ENCODE results near the gene KCTD17.

KCTD17 gene

DNA sequence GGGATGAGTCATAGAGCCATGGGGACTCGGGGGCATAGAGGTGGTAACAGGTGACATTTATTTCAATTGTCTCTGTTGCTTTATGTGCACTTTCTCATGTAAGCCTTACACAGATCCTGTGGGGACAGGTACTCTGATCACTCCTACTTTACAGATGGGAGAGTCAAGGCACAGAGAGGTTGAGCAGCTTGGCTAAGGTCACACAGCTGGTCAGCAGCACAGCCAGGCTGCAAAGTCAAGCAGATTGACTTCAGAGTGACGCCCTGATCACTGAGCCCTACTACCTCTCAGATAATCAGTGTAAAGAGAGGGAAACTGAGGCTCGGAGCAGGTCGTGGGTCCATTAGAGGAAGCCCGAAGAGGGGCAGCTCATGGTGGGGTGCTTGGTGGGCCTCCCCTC, 54.4 kb downstream of the KCTD17 start:
- no peak for DNase-seq (ENCODE audit: low spot score)

GRCh38 chr22:37107816-37108621, 56.5 kb downstream of the KCTD17 start:
- DNase-seq (ENCODE audit: low spot score): no peak

GRCh38 chr22:37109242-37109917, 57.8 kb downstream of the KCTD17 start, which contains the start of gene TMPRSS6:
Gene TMPRSS6 (minus strand): TSS chr22:37109713. CDS start chr22:37103417, 6,296 bp downstream.
- DNase-seq (ENCODE audit: low spot score): peak; percentile 59

DNA sequence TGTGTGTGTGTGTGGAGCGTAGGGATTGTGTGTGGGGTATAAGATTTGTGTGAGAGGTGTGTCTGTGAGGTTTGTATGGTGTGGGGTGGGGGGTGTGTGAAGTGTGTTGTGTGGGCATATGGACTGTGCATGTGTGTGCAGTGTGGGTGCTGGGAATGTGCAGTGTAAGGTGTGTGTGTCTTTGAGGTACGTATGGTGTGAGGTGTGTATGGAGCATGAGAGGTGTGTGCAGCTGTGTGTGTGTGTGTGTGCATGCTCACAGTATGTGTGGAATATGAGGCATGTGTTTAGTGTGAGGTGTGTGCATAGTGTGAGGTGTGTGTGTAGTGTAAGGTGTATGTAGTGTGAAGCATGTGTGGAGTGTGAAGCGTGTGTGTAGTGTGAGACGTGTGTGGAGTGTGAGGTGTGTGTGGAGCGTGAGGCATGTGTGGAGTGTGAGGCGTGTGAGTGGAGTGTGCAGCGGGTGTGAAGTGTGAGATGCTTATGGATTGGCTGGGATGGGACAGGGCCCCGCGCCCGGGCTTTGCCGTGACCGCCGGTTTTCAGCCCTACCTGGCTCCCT, 59.7 kb downstream of the KCTD17 start:
- DNase-seq (ENCODE audit: low spot score): no peak

DNA sequence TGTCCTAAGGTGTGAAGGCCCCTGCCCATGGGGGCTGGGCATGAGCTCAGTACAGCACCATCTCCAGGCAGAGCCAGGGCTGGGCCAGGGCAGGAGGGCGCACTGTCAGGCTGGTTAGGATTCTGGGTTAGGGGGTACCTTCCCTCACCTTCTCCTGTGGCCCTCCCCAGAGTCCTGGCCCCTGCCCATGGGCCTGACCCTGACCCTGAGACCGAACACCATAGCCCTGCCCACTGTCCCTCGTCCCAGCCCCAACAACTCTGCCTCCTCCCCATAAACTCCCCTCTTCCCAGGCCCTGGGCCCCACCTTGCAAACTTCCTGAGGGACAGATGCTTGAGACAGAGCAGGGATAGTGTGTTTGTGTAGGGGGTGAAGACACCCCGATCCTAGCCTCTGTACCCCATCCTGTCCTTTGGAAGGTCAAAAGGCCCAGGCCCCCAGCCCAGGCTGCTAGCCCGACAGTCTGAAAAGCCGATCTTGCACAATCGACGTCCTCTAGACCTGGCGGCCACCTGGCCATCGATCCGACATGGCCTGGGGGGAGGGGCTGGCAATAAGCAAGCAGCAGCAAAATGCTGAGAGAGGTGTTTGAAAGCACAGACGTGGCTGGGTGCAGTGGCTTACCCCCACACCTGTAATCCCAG, 60.7 kb downstream of the KCTD17 start:
- peak; percentile 48 for DNase-seq (ENCODE audit: low spot score)
